ENCODE measurements around the gene SMIM1.

- TF ChIP-seq, protein P1, sequence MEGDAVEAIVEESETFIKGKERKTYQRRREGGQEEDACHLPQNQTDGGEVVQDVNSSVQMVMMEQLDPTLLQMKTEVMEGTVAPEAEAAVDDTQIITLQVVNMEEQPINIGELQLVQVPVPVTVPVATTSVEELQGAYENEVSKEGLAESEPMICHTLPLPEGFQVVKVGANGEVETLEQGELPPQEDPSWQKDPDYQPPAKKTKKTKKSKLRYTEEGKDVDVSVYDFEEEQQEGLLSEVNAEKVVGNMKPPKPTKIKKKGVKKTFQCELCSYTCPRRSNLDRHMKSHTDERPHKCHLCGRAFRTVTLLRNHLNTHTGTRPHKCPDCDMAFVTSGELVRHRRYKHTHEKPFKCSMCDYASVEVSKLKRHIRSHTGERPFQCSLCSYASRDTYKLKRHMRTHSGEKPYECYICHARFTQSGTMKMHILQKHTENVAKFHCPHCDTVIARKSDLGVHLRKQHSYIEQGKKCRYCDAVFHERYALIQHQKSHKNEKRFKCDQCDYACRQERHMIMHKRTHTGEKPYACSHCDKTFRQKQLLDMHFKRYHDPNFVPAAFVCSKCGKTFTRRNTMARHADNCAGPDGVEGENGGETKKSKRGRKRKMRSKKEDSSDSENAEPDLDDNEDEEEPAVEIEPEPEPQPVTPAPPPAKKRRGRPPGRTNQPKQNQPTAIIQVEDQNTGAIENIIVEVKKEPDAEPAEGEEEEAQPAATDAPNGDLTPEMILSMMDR (IDR thresholded peaks at IDR 0.05), result no peak
- no peak for TF ChIP-seq POLR2AphosphoS5 (IDR thresholded peaks at IDR 0.05)
Observed at GRCh38 chr1:3783651-3784474, 11.3 kb downstream of the SMIM1 start.
